ENCODE data around the gene AGBL4.

DNA sequence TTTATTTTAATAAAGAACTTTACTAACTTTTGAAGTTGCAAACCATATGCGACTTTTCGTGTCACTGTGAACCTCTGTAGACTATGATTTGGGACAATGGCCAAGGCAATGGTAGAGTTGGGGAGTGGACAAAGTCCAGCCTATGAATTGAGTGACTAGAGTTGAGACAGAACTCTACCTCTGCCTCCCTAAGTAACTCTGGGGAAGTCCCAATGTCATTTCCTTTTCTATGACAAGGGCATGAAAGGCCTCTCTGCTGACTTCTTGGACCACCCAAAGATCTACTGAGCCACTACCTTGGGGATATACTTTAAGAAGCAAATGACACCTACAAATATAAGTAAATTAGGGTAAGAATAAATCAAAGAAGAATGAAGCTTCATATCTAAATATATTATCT is 1266.4 kb downstream of the AGBL4 start:
- TF ChIP-seq ZNF830 (tag by site-specific recombination; IDR thresholded peaks at IDR 0.05; ENCODE audit: low read depth) (no peak), MYNN (tag by site-specific recombination; IDR thresholded peaks at IDR 0.05; ENCODE audit: borderline replicate concordance) (no peak), ZNF549 (tag by site-specific recombination; IDR thresholded peaks at IDR 0.05) (no peak), ZNF211 (tag by site-specific recombination; IDR thresholded peaks at IDR 0.05; ENCODE audit: low read depth) (no peak), YY2 (tag by site-specific recombination; IDR thresholded peaks at IDR 0.05) (no peak), ZBTB8A (tag by site-specific recombination; IDR thresholded peaks at IDR 0.05) (no peak), ZSCAN23 (tag by site-specific recombination; IDR thresholded peaks at IDR 0.05) (no peak), ZNF366 (tag by site-specific recombination; conservative IDR thresholded peaks at IDR 0.05) (no peak)
- TF ChIP-seq, protein P1, sequence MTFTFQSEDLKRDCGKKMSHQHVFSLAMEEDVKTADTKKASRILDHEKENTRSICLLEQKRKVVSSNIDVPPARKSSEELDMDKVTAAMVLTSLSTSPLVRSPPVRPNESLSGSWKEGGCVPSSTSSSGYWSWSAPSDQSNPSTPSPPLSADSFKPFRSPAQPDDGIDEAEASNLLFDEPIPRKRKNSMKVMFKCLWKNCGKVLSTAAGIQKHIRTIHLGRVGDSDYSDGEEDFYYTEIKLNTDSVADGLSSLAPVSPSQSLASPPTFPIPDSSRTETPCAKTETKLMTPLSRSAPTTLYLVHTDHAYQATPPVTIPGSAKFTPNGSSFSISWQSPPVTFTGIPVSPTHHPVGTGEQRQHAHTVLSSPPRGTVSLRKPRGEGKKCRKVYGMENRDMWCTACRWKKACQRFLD (tag by site-specific recombination; IDR thresholded peaks at IDR 0.05), result no peak
- TF ChIP-seq, protein P2, sequence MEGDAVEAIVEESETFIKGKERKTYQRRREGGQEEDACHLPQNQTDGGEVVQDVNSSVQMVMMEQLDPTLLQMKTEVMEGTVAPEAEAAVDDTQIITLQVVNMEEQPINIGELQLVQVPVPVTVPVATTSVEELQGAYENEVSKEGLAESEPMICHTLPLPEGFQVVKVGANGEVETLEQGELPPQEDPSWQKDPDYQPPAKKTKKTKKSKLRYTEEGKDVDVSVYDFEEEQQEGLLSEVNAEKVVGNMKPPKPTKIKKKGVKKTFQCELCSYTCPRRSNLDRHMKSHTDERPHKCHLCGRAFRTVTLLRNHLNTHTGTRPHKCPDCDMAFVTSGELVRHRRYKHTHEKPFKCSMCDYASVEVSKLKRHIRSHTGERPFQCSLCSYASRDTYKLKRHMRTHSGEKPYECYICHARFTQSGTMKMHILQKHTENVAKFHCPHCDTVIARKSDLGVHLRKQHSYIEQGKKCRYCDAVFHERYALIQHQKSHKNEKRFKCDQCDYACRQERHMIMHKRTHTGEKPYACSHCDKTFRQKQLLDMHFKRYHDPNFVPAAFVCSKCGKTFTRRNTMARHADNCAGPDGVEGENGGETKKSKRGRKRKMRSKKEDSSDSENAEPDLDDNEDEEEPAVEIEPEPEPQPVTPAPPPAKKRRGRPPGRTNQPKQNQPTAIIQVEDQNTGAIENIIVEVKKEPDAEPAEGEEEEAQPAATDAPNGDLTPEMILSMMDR (tag by site-specific recombination; IDR thresholded peaks at IDR 0.05), result no peak

Measured in HEK293 (cell line).